Osteocyte (in vitro differentiated cells): Measurements from ENCODE around the gene SORL1. TPM values are rescaled to one million over a fixed set of nuclear protein-coding genes. Genes with fewer than 3 reads are reported as not detected.

Experiments used
- DNase-seq: peaks from one replicate; pipeline ENCODE4 v3.0.0; 2021; ENCODE audit warnings: mixed read lengths; ENCODE audit not compliant: unreplicated experiment; ENCODE audit errors: extremely low spot score
- H3K27ac Mint-ChIP-seq: one replicate; pipeline ENCODE4 v1.8.0; 2021; ENCODE audit warnings: mild to moderate bottlenecking, mixed read lengths; ENCODE audit not compliant: unreplicated experiment
- H3K27me3 Mint-ChIP-seq: one replicate; pipeline ENCODE4 v1.8.0; 2021; ENCODE audit warnings: mixed read lengths; ENCODE audit not compliant: unreplicated experiment
- H3K36me3 Mint-ChIP-seq: one replicate; pipeline ENCODE4 v1.8.0; 2021; ENCODE audit warnings: mixed read lengths; ENCODE audit not compliant: unreplicated experiment
- H3K4me1 Mint-ChIP-seq: one replicate; pipeline ENCODE4 v1.8.0; 2021; ENCODE audit warnings: mixed read lengths; ENCODE audit not compliant: unreplicated experiment
- H3K4me3 Mint-ChIP-seq: one replicate; pipeline ENCODE4 v1.8.0; 2021; ENCODE audit warnings: mild to moderate bottlenecking, moderate library complexity, mixed read lengths; ENCODE audit not compliant: unreplicated experiment
- H3K9me3 Mint-ChIP-seq: one replicate; pipeline ENCODE4 v1.8.0; 2021; ENCODE audit warnings: mixed read lengths; ENCODE audit not compliant: unreplicated experiment
- total RNA-seq: library from RNA; stranded (reverse); gene quantifications from 2 replicates; pipeline ENCODE4 v1.2.1, GENCODE V29; 2021
- TF ChIP-seq, protein P1 (sequence below): fragments of 200-600 bp; sonication (generic); IDR thresholded peaks from 2 replicates; pipeline ENCODE4 v1.5.0; 2021; ENCODE audit warnings: antibody characterized with exemption, mild to moderate bottlenecking, moderate library complexity

The SORL1 gene
- total RNA-seq, 1 donor from 2014 or later = 3.1 TPM

DNA sequence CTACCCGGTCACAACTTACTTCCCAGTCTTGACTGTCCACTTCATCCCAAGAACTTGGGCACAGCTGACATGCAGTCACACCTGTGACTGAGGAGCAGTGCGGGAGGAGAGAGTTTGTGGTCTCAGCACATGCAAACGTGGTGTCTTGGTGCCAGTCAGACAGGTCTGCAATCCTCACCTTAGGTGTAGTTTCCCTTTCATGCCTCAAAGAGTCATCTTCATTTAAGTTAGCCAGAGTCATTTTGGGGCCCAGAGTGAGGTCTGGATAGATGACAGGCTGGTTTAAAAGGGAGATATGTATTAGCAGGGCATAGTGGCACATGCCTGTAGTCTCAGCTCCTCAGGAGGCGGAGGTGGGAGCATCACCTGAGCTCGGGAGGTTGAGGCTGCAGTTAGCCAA is 109.1 kb downstream of the SORL1 start:
- no peaks in the 10 kb centered on the region for H3K9me3 Mint-ChIP-seq
- no peak overlapping the region for H3K27ac Mint-ChIP-seq
- peaks cover 28% of the 10 kb centered on the region for H3K27me3 Mint-ChIP-seq

DNA sequence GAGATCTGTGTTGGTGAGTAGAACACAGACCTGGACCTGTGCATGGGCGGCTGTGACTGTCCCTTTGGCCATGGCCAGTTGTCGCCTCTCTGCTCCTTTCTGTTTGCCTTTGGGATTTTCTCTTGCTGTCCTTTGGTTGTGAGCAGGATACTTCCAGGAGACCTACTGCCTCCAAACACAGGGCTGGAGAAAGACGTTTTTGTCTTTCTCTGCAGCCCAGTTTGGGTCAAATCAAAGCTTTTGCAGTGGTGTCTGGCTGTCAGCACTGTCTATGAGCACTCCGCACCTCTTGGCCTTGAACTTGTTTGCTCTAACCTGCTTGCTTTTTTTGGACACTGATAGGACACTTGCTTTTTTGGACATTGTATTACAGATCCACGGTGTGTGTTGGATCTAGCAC is 109.6 kb downstream of the SORL1 start:
- DNase-seq = no peak
- no peak overlapping the region for H3K4me3 Mint-ChIP-seq
- TF ChIP-seq, protein P1, sequence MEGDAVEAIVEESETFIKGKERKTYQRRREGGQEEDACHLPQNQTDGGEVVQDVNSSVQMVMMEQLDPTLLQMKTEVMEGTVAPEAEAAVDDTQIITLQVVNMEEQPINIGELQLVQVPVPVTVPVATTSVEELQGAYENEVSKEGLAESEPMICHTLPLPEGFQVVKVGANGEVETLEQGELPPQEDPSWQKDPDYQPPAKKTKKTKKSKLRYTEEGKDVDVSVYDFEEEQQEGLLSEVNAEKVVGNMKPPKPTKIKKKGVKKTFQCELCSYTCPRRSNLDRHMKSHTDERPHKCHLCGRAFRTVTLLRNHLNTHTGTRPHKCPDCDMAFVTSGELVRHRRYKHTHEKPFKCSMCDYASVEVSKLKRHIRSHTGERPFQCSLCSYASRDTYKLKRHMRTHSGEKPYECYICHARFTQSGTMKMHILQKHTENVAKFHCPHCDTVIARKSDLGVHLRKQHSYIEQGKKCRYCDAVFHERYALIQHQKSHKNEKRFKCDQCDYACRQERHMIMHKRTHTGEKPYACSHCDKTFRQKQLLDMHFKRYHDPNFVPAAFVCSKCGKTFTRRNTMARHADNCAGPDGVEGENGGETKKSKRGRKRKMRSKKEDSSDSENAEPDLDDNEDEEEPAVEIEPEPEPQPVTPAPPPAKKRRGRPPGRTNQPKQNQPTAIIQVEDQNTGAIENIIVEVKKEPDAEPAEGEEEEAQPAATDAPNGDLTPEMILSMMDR = no peak

More for the DNA sequence above, 109.1 kb downstream of the SORL1 start:
- TF ChIP-seq, protein P1 = no peak
- Mint-ChIP-seq H3K4me3 (no peak overlapping the region), H3K4me1 (no peaks in the 10 kb centered on the region), H3K36me3 (no peaks in the 10 kb centered on the region)
- DNase-seq = no peak

DNA sequence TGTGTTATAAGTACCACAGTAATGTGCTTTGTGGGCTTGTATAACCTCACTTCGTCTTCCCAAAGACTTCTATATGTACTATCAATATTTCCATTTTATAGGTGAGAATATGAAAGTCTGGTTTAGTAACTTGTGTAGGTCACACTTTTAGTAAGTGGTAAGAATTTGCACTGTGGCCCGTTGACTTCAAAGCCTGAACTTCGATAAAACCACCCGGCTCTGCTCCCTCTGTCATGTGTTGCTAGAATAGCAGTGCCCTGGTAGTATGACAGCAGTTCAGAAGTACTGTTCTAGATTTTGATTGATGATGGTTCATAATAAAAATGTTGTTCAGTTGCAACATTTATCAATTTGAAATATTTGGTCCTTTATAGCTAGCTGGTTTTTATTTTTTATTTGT is 110.9 kb downstream of the SORL1 start:
- Mint-ChIP-seq H3K4me1 (peaks cover under 1% of the 10 kb centered on the region), H3K4me3 (no peak overlapping the region), H3K27me3 (peaks cover 21% of the 10 kb centered on the region), H3K9me3 (no peaks in the 10 kb centered on the region), H3K27ac (no peak overlapping the region), H3K36me3 (no peaks in the 10 kb centered on the region)
- DNase-seq = no peak
- TF ChIP-seq, protein P1 = no peak

More for the DNA sequence above, 109.6 kb downstream of the SORL1 start:
- peaks cover 24% of the 10 kb centered on the region for H3K27me3 Mint-ChIP-seq
- no peaks in the 10 kb centered on the region for H3K4me1 Mint-ChIP-seq
- H3K27ac Mint-ChIP-seq = no peak overlapping the region
- no peaks in the 10 kb centered on the region for H3K36me3 Mint-ChIP-seq
- no peaks in the 10 kb centered on the region for H3K9me3 Mint-ChIP-seq

DNA sequence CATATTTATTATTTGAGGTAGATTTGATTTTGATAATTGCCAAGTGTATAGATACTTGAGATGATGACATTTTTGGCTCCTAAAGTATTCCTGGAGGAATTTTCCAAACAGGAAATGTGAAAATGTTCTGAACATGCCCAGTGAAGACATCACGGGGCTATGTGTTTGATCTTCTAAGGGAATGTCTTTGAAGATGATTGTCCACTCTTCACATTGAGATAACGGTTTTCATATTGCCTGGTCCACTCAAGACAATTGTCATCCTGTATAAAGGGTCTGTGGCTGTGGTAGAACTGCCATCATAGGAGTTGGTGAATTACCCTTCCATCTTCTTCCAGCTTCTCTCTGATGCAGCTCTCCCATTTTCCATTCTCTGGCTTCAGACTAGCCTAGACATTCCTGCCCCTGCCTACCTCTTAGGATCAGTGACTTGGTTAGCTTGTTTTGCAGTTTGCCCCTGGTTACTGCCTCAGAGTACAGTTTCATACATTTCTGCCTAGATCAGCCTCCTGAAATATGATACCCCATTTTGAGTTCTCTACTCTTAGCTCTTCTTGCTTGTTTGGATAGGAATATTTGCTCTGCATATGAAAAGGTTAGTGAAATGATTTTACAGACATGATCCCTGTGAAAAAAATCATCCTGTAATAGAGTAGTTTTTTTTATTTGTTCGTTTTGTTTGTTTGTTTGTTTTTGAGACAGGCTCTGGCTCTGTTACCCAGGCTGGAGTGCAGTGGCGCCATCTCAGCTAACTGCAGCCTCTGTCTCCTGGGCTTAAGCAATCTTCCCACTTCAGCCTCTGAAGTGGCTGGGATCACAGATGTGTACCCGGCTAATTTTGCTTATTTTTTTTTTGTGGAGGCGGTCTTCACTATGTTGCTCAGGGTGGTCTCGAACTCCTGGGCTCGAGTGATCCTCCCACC is 112.0 kb downstream of the SORL1 start:
- no peak overlapping the region for H3K27ac Mint-ChIP-seq

More for the DNA sequence above, 112.0 kb downstream of the SORL1 start:
- TF ChIP-seq, protein P1 = no peak
- Mint-ChIP-seq H3K4me3 (no peak overlapping the region), H3K27me3 (peaks cover 23% of the 10 kb centered on the region), H3K36me3 (no peaks in the 10 kb centered on the region), H3K4me1 (peaks cover 4% of the 10 kb centered on the region), H3K9me3 (no peaks in the 10 kb centered on the region)
- DNase-seq = no peak
